SW480 (cell line): ENCODE results near the gene CHST7.

Experiments
- DNase-seq: peaks from one replicate; pipeline ENCODE4 v3.0.0-alpha.2; 2016; ENCODE audit warnings: low spot score

The CHST7 gene

DNA sequence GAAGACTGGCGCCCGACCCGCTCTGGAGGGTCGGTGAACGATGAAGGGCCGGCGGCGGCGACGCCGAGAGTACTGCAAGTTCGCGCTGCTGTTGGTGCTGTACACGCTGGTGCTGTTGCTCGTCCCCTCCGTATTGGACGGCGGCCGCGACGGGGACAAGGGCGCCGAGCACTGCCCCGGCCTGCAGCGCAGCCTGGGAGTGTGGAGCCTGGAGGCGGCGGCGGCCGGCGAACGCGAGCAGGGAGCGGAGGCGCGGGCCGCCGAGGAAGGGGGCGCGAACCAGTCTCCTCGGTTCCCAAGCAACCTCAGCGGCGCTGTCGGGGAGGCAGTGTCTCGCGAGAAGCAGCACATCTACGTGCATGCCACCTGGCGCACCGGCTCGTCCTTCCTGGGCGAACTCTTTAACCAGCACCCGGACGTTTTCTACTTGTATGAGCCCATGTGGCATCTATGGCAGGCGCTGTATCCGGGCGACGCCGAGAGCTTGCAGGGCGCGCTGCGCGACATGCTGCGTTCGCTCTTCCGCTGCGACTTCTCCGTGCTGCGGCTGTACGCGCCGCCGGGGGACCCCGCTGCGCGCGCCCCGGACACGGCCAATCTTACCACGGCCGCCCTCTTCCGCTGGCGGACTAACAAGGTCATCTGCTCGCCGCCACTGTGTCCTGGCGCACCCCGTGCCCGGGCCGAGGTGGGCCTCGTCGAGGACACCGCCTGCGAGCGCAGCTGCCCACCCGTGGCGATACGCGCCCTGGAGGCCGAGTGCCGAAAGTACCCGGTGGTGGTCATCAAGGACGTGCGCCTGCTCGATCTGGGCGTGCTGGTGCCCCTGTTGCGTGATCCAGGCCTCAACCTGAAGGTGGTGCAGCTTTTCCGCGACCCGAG, 568 bp downstream of the CHST7 start:
- peak; percentile 48 for DNase-seq

DNA sequence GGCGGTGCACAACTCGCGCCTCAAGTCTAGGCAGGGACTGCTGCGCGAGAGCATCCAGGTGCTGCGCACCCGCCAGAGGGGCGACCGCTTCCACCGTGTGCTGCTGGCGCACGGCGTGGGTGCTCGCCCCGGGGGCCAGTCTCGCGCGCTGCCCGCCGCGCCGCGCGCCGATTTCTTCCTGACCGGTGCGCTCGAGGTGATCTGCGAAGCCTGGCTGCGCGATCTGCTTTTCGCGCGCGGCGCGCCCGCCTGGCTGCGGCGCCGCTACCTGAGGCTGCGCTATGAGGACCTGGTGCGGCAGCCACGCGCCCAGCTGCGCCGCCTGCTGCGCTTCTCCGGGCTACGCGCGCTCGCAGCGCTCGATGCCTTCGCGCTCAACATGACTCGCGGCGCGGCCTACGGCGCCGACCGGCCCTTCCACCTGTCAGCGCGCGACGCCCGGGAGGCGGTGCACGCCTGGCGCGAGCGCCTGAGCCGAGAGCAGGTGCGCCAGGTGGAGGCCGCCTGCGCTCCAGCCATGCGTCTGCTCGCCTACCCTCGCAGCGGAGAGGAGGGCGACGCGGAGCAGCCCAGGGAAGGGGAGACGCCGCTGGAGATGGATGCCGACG, 1.3 kb downstream of the CHST7 start:
- DNase-seq = no peak

- DNase-seq = no peak
These were observed 2.0 kb downstream of the CHST7 start for GRCh38 chrX:46575586-46575985.

DNA sequence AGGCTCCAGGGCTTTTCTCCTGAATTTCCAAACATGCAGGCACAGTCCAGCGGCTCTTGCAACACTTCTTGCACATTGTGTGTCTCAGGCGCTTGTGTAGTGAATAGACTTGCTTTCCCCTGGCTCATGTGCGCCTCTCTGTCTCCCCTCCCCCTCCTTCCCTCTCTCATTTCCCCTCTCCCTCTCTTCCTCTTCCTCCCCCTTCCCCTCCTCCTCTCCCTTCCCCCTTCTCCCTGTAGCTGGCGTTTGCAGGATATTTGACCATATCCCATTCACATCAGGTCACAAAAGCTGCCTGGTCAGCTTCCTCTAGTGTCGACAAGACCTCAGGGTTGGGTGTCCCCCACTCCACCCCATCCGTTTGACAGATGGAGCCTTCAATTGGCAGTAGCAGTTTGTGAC, 2.4 kb downstream of the CHST7 start:
- no peak for DNase-seq

GRCh38 chrX:46576458-46576857, 2.9 kb downstream of the CHST7 start:
- DNase-seq = no peak

- DNase-seq = no peak
These were observed 3.8 kb downstream of the CHST7 start for GRCh38 chrX:46577221-46578005.

DNA sequence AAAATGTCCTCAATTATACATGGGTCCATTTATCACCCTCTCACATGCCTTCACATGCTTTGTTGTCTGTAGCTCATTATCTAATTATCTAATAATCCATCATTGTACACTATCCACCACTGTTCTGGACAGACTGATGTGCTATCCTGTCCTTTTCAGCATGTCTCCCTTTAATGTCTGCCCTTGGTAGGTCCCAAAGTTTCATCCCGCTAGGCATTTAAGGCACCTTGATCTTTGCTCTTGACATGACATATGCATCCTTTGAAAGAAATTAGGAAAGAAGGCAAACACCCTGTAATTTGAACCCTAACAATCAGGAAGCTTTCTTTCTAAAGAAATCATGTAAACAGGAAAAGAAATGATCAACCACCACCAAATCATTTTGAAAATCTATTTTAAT, 5.7 kb downstream of the CHST7 start:
- DNase-seq = no peak

DNA sequence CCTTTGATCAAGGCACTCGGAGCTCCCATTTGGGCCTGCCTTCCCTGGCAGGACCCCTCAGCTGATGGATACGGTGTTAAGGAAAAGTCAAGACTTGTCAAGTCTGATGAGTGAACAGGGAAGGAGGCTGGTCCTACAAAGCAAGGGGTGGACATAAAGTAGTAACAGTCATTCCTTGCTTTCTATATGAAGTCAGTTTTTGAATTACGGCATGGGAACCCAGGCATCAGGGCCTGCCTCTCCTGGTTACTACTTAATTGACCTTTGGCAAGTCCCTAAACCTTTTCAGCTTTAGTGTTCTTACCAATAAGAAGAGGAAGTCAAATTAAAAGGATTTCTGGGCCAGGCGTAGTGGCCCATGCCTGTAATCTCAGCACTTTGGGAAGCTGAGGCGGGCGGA, 7.0 kb downstream of the CHST7 start:
- no peak for DNase-seq

DNA sequence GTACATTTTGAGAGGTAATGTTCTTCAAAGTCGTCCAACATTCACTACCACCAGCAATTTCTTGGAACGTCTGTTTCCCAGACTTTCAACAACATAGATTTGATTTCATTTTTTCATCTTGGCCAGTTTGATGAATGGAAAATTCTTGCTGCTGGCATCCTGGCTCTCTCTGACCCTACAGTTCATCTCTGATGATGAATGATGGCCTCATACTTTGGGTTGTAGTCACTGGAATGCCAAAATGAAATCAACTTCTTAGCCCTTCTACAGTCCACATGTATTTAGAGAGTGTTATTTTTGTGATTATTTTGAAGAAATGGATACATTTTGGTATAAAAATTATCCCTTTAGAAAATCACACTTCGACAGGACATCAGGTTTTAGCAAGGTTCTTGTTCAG, 8.8 kb downstream of the CHST7 start:
- no peak for DNase-seq

- DNase-seq = no peak
These were observed 9.4 kb downstream of the CHST7 start for GRCh38 chrX:46582966-46583365.

GRCh38 chrX:46584736-46585135, 11.2 kb downstream of the CHST7 start:
- DNase-seq = no peak

DNA sequence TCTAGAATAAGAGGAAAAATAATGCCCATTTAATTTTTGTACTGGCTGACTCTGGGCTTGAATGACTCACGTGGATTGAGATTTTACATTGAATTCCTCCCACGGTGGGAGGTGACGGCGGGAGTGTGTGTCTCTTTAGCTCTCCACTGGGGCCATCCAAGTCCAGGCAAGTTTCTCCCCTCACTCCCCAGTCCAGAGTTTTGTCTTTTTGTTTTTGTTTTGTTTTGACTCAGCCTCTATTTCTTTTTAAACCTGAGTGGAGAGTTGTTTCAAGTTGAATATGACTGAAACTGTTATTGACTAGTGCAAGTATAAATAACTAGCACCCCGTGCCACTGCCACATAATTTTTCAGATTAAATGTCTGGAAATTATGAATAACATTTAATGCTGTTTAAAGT, 13.6 kb downstream of the CHST7 start:
- DNase-seq = no peak

GRCh38 chrX:46587753-46588171, 14.2 kb downstream of the CHST7 start:
- DNase-seq = no peak

DNA sequence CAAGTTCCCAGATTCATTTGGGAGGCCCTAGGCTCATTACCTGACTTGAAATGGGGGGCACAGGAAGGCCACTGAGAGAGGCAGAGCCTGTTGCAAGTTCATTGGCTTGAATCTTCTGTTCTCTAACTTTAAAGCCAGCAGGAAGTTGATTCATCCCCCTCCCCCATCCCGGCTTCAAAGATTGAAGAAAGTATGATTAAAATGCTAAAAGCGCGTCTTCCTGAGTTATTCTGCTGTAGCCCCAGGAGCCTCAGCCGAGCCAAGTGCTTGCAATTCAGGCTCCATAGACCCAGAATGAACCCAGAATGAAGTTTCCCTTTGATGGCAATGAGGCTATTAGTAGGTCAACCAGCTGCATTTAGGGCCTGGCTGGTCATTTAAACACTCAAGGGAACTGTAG, 14.7 kb downstream of the CHST7 start:
- no peak for DNase-seq

GRCh38 chrX:46589977-46590723, 16.6 kb downstream of the CHST7 start:
- no peak for DNase-seq

DNA sequence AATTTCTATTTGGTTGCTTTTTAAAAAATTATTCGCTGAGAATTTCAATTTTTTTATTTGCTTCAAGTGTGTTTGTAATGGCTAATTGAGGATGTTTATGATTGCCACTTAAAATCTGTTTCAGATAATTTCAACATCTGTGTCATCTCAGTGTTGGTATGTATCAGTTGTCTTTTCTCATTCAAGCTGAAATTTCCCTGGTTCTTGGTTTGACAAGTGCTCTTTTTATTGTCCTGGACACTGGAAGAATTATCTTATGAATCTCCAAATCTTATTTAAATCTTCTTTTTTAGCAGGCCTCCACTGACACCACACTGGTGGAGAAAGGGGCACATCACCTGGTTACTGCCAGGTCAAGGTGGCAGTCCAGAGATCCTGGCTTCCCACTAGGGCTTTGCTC, 21.5 kb downstream of the CHST7 start:
- no peak for DNase-seq

DNA sequence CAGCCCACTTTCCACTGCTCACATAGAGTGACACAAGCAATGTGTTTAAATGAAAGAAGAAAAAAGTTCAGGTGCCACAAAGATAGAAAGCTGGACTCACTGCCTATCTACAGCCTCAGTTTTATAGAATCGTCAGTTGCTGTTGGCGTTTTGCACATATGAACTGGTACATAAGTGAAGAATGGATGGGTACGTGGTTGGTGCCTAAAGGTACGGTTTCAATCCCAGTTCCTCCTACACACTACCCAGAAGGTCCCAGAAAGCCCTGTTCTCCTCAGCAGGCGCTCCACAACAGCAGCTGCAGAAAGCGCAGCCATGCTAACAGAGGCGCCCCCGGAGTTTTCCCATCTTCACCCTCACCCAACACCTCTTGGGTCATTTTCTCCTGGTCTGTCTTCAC, 23.6 kb downstream of the CHST7 start:
- DNase-seq = no peak

- DNase-seq = no peak
These were observed 24.2 kb downstream of the CHST7 start for GRCh38 chrX:46597771-46598170.

- DNase-seq = no peak
These were observed 25.5 kb downstream of the CHST7 start for GRCh38 chrX:46599051-46599560.

- no peak for DNase-seq
These were observed 27.7 kb downstream of the CHST7 start for GRCh38 chrX:46601283-46601682.

- DNase-seq = no peak
These were observed 29.0 kb downstream of the CHST7 start for GRCh38 chrX:46602468-46603102.
